ENCODE data around the gene APLP2.
"Not testable (repeated sequence)": the region's sequence is repeated elsewhere in the genome, so short reads cannot be mapped to it uniquely, and the experiment has no call there.

The APLP2 gene

DNA sequence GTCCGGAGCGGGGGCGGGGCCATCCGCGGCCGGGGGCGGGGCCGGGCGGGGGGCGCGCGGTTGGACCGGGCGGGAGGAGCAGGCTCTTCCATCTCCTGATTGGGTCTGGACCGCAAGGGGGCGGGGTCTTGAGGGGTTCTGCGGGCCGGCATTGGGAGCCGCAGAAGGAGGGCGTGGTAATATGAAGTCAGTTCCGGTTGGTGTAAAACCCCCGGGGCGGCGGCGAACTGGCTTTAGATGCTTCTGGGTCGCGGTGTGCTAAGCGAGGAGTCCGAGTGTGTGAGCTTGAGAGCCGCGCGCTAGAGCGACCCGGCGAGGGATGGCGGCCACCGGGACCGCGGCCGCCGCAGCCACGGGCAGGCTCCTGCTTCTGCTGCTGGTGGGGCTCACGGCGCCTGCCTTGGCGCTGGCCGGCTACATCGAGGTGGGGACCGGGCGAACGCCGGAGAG, at the start of gene APLP2:
APLP2 (plus strand) TSS at position 236 of the 450 bp plus-strand sequence; CDS start at position 320, 84 bp downstream.
- DNase-seq (ENCODE audit: low read depth), result peak; percentile 97

- DNase-seq (ENCODE audit: low read depth), result no peak
Observed at GRCh38 chr11:130020323-130020722, 49.4 kb upstream of the APLP2 start.

GRCh38 chr11:130021606-130022005, 48.1 kb upstream of the APLP2 start:
- not testable (repeated sequence) for DNase-seq (ENCODE audit: low read depth)

- no peak for DNase-seq (ENCODE audit: low read depth)
Observed at GRCh38 chr11:130022799-130023198, 46.9 kb upstream of the APLP2 start.

DNA sequence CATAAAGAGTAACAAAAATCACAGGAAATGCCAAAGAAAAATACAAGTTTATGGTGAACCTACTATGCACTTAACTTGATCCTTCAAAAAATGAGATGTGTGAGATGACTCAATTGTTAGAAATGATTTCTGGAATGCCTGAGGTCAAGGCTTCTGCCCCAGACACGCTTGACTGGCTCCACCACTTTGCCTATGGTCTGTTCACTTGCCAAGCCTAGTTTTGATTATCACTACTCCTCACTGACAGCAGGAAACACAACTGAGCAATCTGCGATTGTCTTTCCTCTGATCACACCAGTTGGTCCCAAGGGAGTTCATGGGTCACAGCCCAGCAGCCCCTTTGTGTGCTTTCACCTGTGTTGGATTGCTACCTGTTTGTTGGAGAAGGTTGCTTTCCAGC, 46.5 kb upstream of the APLP2 start:
- DNase-seq (ENCODE audit: low read depth), result no peak

DNA sequence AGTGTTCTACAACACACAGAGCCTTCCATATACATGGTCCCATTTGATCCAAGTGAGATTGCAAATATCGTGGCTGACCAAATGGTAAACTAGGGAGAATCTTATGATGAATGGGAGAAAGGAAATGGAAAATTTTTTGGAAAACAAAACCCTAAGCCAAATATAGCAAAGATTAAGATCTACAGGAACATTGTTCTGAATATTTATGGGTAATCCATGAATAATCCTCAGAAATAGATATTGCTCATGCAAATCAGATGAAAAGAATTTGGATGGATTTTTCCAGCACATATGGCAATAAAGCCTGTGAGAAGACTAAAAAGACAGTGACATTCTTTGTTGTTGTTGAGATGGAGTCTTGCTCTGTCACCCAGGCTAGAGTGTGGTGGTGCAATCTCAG, 45.3 kb upstream of the APLP2 start:
- no peak for DNase-seq (ENCODE audit: low read depth)

DNA sequence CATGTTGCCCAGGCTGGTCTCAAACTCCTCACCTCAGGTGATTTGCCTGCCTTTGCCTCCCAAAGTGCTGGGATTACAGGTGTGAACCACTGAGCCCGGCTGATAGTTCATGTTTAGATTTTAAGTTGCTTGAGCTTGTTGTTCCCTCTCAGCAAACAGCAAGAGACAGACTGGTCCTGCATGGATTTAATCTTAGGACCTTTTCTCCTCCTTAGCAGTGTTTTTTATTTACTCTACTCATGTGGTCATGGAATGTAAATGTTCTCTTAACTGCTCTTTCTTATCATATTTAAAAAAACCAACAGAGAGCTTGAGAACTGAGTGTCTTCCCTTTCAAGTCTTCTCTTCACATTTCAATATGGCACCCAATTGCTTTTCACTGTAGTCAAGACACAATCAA, 44.3 kb upstream of the APLP2 start:
- DNase-seq (ENCODE audit: low read depth), result no peak

DNA sequence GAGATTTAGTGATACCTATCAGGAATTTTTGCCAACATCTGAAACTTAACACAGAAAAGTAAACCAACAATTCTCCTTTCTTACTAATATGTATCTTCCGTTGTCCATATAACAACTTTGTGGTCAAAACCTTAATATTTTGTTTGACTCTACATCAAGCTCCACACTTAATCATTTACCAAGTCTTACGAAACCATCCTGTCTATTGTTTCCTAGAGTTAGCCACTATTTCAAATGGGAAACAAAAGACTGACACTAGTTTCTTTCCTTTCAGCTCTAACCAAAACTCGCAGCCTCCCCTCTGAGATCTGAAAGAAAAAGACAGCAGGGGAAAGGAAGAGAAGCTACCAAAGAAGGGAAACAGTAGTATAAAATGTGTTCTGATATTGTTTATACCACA, 40.6 kb upstream of the APLP2 start:
- DNase-seq (ENCODE audit: low read depth), result no peak

- DNase-seq (ENCODE audit: low read depth), result no peak
Observed at GRCh38 chr11:130031056-130031455, 38.6 kb upstream of the APLP2 start.

GRCh38 chr11:130031945-130032344, 37.7 kb upstream of the APLP2 start:
- no peak for DNase-seq (ENCODE audit: low read depth)

DNA sequence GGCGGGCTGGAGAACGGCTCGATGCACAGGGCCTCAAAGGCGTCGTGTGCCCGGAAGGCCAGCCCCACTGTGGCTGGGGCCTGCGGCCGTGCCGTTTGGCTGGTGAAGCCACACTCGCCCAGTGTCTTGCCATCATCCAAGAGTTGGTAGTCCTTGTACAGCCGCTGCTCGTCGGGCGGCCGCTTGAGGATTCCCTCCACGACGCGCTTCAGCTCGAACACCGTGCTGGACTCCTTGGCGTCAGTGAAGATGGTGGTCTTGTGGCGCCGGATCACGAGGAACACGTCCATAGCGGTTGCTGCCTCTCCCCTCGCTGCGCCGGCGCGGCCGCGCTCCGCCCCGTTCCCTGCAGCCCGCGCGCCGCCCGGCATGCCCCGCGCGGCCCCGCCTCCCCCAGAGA, 36.8 kb upstream of the APLP2 start:
- DNase-seq (ENCODE audit: low read depth), result no peak

DNA sequence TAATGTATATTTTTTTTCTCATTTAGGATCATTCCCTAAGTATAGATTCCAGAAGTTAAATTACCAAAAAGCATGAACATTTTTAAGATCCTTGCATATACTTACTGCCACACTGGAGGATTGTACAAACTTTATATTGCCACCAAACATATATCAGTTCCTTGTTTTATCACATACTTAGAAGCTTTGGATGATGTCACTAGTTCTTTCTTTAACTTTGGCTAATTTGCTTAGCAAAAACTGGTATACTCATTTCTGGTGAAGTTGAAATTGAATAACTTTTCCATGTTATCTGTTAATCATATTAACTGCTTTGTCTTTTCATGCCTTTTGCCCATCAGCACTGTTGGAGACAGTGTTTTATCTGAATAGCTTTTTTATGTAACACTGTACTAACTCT, 35.5 kb upstream of the APLP2 start:
- no peak for DNase-seq (ENCODE audit: low read depth)

DNA sequence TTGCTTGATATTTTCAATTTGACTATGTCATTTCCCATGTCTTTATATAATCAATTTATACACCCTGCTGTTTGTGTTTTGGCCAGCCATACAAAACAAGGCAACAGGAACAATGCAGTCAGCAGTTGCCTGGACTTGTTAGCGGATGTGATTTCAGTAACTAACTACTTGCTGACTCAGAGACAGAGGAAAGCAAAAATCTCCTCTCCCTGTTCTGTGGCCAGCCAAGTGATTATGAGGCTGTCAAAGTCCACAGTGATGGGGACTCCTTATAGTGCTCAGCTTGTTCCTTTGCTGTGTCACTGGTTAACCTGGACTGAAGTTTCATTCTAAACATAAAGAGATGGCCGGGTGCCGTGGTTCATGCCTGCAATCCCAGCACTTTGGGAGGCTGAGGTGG, 32.6 kb upstream of the APLP2 start:
- no peak for DNase-seq (ENCODE audit: low read depth)

DNA sequence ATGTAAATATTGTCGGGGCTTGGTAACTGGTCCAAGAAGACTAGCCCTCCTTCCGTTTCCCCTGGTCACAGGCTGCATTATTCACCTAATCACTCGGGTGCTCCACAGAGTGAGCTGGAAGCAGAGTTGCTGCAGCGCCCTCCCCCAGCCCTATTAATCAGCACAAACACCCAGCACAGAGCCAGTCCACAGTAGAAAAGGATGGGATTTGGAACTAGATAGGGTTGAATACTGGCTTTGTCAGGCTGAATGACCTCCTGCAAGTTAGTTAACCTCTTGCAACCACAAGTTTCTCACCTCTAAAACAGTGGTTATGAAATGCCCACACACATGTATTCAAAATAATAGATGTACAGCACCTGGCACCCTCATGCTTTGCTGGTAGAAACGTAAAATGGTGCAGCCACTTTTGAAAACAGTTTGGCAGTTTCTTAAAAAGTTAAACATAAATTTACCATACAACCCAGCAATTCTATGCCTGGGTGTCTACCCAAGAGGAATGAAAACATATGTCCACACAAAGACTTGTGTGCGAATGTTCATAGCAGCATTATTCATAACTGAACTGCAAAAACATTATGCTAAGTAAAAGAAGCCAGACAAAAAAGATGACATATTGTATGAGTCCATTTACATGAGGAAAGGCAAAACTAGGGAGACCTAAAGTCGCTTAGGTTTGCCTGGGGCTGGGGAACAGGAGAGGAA, 31.7 kb upstream of the APLP2 start:
- no peak for DNase-seq (ENCODE audit: low read depth)

DNA sequence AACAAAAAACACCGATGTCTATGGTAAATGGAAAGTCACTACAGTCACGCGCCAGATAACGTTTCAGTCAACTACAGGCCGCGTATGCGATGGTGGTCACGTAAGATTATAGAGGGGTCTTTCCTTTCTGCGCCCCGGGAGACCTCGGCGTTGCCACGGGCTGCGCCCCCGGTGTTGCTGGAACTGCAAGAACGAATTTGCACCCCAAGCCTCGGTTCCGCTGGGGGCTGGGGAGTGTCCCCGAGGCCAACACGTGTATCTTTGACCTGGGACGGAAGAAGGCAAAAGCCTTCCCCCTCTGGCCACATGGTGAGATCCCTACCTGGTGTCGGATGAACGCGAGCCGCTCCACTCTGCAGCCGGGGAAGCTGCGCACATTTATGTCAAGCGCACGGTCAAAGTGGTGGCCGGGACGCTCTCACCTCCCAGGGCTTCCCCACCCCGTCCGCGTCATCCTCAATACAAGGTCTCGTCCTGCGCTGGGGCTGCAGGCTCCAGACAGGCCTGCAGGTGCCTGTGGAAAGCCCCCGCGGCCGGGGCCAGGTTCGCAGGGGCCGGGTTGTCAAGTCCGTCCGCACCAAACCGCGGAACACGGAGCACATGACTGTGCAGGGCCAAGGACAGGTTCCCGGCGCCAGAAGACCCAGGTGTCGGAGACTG, 29.3 kb upstream of the APLP2 start:
- no peak for DNase-seq (ENCODE audit: low read depth)

GRCh38 chr11:130042093-130042591, 27.6 kb upstream of the APLP2 start:
- peak; percentile 67 for DNase-seq (ENCODE audit: low read depth)

DNA sequence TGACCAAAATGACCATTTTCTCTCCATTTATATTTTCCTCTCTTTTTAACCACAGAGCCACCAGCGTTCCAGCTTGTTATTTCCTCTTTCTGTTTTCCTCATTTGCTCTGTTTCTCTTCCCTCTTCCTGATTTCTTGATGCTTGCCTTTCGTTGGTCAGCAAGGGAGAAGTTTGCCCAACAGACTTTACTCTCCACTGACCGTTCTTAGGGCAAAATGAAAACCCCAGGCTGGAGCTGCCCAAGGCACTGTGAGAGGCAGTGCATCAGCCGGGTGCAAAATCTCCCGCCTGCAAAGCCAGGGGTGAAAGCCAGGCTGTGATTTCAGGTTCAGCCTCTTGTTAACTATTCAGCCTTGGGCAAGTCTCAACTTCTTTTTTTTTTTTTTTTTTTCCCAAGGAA, 26.1 kb upstream of the APLP2 start:
- DNase-seq (ENCODE audit: low read depth), result no peak

GRCh38 chr11:130047141-130047540, 22.6 kb upstream of the APLP2 start:
- DNase-seq (ENCODE audit: low read depth), result no peak

DNA sequence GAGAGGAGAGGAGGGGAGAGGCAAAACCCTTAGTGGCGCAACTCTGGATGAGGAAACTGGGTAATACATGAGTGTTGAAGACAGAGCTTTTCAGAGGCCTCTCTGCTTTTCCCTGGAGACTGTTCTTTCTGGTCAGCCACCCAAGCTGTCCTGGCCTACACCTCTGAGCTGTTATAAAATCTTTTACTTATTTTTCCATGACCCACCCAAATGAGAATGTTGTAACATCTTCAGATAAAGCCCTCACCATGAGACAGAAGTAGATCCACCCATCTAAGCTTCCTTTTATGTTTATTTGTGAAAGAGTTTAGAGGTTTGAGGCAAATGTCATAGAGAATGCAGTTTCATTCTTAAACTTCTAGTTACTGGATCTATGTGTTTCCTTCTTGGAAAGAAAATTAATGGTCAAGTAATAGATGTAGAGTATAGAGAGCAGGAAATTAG, 20.3 kb upstream of the APLP2 start:
- no peak for DNase-seq (ENCODE audit: low read depth)

GRCh38 chr11:130050257-130050656, 19.4 kb upstream of the APLP2 start:
- no peak for DNase-seq (ENCODE audit: low read depth)

DNA sequence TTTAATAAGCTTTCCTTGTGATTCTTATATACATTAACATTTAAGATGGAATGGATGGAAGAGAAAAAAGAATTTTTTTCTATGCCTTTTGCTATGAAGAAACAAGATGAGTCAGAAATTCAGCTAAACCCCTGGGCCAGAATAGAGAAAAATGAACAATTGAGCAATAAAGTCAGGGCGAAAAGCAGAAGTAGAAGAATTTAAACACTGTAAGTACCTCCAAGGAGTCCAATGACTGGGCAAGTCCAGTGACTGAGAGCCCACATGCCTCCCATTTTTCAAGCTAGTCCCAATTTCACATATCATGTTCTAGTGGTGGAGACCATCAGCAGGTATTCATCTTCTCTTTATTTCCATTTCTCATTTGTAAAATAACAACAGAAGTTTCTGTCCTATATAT, 18.6 kb upstream of the APLP2 start:
- DNase-seq (ENCODE audit: low read depth), result no peak

DNA sequence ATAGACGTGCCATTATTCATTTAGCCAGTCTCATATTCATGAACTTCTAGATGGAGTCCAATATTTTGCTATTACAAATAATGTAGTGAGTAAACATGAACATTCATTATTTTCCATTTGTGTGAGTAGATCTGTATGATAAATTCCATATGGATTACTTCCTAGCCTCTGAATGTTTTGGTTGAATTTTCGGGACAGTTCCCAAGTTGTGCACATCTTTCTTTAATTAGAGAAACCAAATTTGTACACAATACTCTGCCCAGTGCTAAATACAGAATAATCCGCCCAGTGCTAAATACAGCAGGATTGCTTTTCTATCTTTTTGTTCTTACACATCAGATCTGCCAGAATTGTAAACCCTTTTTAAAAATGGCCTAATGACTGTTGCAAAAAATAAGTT, 17.1 kb upstream of the APLP2 start:
- no peak for DNase-seq (ENCODE audit: low read depth)

- DNase-seq (ENCODE audit: low read depth), result no peak
Observed at GRCh38 chr11:130054966-130055365, 14.7 kb upstream of the APLP2 start.

DNA sequence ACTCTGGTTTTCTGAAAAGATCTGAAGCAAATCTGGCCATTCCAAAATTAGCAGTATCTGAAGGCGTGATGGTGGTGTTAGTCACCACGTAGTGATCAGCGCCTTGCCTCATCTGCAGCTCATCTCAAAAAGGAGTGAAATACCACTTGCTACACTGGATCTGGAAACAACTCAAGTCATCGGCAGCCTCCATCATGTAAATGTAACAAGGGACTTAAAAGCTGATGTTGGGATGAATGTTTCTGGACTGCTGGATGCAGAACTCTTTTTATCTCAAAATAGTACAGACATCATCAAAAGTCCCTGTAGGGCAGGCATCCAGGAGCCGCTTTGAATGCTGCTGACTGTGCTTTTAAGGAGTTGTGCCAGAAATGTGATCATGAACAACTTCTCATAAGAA, 14.1 kb upstream of the APLP2 start:
- no peak for DNase-seq (ENCODE audit: low read depth)

Data from stromal cell of bone marrow (primary cell).